OCI-LY7 (cell line): ENCODE results near the gene YJEFN3.

Source experiments
- EZH2phosphoT487 ChIP-seq: fragments of 200-600 bp; sonication (generic); IDR thresholded peaks from 2 replicates; pipeline ENCODE4 v1.6.1; 2018; ENCODE audit warnings: low read depth, borderline replicate concordance, mild to moderate bottlenecking, mixed run types, antibody characterized with exemption, low read length, moderate library complexity, mixed read lengths
- TF ChIP-seq, protein P1 (sequence below): fragments of 200-600 bp; sonication (generic); conservative IDR thresholded peaks from 2 replicates; pipeline ENCODE4 v1.5.1; 2014; ENCODE audit warnings: mild to moderate bottlenecking, antibody characterized with exemption, low read length, moderate library complexity, mixed read lengths

- TF ChIP-seq, protein P1, sequence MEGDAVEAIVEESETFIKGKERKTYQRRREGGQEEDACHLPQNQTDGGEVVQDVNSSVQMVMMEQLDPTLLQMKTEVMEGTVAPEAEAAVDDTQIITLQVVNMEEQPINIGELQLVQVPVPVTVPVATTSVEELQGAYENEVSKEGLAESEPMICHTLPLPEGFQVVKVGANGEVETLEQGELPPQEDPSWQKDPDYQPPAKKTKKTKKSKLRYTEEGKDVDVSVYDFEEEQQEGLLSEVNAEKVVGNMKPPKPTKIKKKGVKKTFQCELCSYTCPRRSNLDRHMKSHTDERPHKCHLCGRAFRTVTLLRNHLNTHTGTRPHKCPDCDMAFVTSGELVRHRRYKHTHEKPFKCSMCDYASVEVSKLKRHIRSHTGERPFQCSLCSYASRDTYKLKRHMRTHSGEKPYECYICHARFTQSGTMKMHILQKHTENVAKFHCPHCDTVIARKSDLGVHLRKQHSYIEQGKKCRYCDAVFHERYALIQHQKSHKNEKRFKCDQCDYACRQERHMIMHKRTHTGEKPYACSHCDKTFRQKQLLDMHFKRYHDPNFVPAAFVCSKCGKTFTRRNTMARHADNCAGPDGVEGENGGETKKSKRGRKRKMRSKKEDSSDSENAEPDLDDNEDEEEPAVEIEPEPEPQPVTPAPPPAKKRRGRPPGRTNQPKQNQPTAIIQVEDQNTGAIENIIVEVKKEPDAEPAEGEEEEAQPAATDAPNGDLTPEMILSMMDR: no peak
- no peak for TF ChIP-seq EZH2phosphoT487
Measured at GRCh38 chr19:19567391-19567790, 38.7 kb downstream of the YJEFN3 start.
